GM21786 (cell line): ENCODE results near the gene ANXA1.

Source experiments
- ATAC-seq: cut with Tn5 transposase; IDR thresholded peaks from one replicate; pipeline ENCODE4 v1.9.1; 2021; ENCODE audit not compliant: unreplicated experiment

Gene ANXA1, protein sequence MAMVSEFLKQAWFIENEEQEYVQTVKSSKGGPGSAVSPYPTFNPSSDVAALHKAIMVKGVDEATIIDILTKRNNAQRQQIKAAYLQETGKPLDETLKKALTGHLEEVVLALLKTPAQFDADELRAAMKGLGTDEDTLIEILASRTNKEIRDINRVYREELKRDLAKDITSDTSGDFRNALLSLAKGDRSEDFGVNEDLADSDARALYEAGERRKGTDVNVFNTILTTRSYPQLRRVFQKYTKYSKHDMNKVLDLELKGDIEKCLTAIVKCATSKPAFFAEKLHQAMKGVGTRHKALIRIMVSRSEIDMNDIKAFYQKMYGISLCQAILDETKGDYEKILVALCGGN

DNA sequence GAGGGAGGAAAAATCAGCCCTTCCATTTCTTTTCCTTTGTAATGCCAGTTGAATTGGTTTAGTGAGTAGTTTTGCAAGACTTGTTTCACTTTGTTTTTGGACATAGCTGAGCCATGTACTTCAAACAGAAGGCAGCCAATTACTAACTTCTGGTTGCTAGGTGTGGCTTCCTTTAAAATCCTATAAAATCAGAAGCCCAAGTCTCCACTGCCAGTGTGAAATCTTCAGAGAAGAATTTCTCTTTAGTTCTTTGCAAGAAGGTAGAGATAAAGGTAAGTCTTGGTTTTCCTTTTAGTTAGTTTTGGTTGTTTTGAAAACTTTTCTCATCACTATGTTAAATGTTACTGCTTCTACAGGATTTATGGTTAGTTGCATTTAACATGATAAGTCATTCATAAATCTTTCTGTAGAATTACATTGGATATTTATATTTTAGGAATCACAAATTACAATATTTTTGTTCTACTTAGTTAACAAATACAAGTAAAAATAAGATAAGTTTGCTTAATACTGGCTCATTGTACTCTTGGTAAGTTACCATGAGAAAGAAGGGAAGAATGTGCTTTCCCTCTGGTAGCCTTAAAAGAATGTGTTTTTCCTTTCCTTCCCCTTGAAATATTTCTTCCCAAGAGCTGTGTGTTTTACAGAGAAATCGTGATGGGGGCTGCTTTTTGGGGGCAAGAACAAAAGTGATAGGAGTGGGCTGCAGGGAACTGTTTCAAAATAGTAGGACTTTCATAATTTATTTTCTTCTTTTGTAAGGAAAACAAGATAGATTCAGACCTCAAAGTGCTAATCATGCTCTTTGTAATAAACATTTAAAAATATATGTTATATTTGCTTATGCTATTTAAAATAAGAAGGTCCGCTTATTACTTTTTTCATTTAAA, at the start of gene ANXA1:
Gene ANXA1 (plus strand): TSS at position 213 of the 890 bp plus-strand sequence. CDS start 6,671 bp downstream, outside the sequence.
- ATAC-seq = peak; percentile 17

DNA sequence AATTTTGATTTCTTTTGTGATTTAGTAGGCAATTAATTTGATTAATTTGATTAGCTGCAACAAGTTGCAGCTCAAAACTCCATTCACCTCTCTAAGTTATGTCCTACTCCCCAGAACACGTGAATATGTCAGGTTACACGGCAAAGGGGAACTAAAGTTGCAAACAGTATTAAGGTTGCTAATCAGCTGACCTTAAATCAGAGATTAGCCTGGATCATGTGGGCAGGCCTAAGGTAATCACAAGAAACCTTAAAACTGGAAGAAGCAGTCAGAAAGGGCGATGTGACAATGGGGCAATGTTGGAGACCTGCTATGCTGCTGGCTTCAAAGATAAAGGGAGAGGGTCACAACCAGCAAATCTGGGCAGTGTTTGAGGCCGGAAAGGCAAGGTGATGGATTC, 47.3 kb upstream of the ANXA1 start:
- no peak for ATAC-seq

DNA sequence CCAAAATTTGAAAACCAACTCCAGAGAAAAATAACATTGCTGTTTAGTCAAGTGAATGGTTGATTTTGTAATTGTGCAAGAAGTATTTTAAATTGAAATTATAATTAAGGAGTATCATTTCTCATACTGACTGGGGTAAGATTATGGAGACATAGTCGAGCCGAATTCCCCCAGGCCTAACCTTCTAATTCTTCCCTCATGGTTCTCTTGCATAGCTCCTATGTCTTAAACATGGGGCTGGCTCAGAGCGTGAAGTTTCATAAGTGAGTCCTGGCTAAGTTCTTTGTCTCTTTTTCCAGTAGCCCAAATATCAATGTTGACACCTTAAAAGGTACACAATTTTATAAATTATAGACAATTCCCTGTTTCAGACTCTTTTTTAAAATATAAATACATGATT, 46.7 kb upstream of the ANXA1 start:
- ATAC-seq = no peak

DNA sequence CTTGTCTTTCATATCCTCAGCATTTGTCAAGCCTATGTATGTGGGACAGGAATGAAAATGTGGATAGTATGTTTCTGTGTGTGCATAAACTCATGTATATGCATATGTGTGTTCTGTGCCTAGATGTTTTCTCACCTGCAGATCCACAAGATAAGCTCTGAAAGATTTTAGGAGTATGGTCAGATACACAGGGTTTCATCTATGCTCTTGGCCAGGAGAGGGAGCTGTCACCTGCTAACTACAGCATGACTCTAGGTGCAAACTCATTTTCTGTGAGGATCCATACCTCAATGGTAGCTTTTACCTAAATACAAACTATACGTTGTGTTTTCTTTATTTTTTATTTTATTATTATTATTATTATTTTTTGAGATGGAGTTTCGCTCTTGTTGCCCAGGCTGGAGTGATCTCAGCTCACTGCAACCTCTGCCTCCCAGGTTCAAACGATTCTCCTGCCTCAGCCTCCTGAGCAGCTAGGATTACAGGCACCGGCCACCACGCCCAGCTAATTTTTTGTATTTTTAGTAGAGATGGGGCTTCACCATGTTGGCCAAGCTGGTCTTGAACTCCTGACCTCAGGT, 44.1 kb upstream of the ANXA1 start:
- ATAC-seq = peak; percentile 92

DNA sequence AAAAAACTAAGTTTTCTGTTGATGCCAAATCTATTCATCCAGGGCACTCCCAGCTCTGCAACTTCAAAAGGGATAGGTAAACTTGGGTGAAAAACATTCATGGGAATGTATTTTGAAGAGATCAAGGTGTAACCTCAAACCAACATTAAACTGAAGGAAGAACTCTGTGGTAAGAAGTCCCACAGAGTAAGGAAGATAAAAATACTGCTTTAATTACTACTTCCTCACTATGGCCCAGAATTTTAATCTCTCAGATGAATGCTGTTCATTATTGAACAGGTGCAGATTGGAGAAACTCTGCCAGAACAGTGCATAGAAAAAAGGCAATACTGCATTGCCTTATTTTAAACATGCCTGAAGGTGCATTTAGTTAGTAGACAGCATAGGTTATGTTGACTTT, 37.6 kb upstream of the ANXA1 start:
- no peak for ATAC-seq

DNA sequence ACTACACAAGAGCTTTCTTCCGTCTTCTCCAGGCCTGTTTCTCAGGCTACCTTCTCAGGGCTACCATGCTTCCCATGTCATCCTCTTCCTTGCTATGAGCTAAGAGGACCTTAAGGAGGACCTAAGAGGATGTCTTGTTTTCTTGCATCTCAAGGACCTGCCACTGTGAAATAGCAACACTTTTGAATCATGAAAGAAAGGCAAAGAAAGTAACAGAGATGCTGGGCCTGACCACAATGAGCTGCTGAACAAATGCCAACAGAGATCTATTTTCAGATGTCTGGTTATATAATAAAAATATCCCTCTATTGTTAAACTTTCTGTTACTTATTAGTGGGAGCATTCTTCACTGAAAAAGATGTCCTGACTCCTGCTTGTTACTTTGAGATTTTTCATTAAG, 36.7 kb upstream of the ANXA1 start:
- no peak for ATAC-seq

DNA sequence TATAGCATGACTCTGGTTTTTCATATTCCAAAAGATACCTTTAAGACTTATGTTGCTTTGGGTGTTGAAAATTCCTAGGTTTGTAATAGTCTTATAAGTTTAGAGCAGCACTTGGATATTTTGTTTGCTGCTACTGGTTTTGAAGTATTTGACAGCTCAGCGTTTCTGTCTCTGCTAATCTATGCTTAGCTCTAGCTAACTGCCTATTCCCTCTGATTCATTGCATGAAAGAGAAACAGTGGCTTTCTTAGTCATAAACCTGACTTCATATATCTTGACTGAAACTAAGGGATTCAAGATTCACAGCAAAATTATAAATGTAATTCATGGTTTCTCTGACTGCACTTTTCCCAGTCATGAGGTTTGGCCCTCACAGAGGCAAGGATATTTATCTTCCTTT, 35.6 kb upstream of the ANXA1 start:
- peak; percentile 70 for ATAC-seq

DNA sequence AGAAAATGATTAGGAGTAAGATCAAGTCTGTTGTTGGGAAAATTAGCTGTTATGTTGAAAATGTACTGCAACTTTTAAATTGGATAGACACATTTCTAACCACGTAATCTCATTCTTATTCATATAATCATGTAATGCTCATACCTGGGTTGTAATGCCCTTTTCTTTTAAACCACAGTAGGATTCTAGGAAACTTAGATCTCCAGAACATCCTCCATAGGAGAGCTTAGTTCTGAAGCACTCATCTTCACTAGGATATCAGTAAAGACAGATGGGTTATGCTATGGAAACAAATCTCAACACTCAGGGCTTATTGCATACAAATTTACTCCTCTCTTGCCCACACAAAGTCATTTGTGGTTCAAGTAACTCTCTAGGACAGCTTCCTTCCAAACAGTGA, 34.8 kb upstream of the ANXA1 start:
- ATAC-seq = no peak

DNA sequence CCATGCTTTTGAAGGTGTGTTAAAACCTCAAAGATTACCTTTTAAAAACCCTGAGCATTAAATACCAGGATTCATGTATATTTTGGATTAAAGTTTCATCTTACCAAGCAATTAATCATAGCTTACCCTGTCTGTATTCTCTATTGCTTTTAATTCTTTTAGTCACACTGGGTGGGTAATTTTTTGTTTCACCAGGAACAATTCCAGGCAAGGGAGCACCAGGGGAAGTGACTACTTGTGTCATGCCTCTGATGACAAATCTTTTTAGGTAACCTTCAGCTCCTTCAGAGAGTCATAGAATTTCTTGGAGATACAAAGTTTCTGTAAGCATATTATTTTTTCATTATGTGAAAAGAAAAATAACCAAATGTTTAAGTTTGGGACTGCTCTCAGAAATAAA, 33.4 kb upstream of the ANXA1 start:
- no peak for ATAC-seq

DNA sequence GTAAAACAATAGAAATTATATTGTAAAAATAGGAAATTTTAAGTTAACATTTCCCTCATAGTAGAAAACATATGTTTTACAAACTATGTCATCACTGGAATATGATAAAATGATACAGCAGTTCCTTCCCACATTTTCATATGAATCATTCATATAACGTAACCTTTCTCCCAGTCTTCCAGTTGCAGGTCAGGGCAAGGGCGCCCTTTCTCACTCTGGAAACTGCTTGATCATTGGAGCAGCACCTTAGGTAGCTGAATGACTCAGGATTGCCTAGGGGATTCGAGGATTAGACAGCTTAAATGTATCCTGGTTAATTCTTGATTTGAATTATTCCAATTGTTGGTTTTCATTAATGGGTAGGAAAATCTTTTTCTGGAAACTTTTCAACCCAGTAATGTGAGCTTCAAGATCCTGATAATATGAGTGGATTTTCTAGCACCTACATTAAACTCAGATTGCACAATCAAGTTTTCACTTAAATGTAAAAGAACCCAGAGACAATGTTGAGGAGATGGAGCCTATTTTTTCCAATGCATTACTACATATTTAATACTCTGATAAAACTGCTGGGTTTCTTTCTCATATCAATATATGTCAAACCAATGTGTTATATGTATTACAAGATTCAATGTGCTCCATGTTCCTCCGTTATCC, 32.6 kb upstream of the ANXA1 start:
- ATAC-seq = no peak

DNA sequence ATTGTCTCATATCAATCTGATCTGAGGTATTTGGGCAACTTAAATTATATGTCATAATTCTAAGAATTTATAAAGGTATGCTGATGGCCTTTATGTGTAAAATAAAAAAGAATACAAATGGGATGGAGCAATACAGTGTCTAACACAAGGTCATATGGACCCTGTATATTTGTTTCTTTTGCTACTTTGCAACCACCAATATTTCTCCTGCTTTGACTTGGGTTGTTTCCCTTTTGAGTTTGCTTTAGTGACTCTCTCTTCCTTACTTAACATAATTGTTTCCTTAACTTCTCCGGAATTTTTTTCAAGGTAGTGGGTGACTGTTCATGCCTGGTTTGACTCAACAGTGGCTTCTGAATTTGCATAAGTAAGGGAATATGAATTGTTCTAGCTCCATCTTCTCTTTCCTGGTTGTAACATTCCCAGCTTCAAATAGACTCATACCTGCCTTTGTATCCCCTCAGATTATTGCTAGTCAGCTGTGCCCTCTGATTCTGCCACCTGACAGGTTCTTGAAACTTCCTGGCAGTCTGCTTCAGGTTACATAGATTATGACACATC, 30.2 kb upstream of the ANXA1 start:
- ATAC-seq = no peak

DNA sequence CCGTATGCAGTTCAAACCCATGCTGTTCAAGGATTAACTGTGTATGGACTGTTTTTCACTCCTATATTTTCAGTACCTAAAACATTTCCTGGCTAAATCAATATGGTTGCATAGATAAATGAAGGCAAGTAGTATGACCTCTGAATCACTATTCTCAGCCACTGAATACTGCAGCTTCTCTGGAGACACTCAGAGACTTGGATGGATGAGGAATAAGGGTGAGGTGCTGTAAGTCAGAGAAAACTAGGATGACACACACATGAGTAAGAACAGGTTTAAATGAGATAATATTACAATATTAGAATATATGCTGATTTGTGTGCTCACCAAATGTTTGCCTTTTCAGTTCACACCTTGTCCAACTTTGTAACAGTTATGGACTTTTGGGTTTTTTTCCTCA, 26.0 kb upstream of the ANXA1 start:
- ATAC-seq = no peak

DNA sequence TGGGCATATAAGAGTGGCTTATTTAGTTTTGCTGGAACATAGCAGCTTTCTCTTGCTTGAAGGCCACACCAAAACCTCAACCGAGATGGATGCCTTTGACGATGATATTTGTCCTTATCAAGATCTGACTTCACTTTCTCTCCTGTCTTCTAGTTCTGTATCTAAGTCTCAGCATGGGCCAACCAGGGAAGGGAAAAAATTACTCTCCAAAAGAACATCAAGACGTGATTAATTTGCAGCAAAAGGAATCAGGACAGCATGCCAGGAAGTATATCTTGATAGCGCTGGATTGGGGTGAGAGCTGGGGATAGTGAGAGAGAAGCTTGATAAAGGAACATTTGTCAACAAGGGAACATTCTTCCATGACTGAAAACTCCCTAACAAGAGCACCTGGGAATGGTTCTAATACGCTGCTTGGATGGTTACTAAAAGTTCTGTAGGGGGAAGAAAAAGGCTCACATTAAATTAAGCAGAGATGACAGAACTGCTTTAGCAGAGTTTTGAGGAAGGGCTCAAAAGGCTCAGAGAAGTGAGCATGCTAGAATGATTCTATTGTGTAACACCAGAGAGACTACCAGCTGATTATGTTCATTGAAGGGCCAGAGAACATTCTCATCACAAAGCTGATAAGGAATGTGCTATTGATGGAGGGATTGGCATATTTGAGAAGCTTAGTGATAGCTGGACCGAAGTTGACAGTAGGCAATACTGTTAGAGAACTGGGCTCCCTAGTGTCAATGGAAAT, 21.6 kb upstream of the ANXA1 start:
- no peak for ATAC-seq

DNA sequence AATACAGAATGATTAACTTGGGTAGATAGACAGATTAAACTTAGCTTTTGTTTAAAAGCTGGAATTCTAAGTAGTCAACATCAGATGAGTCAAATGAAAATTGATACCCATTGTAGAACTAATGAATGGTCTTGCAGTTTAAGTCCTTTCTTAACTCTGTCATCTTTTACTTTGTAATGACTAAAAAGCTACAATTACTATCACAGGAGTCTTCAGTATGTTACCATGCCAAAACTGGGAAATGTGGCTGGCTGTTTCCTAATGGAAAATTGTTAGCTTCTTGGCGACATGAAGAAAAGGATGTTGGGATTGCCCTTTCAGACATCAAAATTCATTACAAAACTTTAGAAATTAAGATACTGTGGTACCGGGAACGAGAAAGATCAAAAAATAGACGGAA, 20.2 kb upstream of the ANXA1 start:
- ATAC-seq = no peak

DNA sequence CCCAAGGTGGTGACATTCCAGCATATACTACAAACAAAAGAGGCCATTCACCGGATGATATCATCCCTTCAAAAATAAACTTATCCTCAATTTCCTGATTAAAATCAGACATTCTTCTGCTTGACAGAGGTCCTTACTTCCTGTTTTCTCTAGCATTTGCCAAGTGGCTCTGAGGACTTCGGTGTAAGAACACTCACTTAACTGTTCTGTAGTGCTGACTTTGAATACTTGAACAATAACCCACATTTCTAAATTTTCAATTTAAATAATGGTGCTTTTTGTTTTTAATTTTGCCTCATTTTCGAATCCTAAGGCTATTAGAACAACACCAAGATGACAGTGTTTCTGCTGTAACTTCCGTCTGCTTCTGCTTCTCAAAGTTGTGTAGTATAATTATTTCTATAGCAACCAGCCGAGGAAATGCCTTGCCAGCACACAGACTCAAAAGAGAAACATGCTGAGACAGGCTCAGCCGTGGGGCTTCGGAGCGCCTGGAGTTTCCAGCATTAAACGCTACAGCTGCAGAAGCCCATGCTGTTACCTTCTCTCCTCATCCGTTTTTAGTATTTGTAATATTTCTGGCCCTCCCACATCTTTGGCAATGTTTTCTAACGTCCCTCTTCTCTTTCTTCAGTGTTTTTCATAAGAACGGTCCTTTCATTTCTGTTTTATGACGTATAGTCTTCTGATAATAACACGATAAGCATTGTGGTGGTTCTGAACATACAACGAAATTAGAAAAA, 19.5 kb upstream of the ANXA1 start:
- ATAC-seq = peak; percentile 88

DNA sequence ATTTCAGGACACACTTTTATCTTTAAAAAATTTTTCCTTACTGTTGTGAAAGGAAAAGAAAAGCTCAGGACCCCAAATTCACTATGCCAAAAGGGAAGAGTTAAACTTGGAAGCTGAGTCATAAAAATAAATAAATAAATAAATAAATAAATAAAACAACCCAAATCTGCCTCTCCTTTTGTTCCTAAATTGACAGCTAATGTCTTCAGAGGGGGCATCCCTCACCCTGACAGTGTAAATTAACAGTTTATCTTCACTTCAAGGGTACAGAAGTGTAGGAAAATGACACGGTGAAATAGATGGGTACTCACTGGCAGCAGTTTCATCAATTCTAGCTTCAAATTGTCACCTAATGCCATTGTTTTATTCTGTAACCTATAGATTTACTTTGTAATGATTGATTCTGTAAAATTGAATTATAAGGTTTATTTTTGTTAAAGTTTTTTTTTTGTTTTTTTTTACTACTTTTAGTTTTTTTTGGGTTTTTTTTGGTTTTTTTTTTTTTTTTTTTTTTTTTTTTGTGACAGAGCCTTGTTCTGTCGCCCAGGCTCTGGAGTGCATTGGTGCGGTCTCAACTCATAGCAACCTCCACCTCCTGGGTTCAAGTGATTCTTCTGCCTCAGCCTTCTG, 18.5 kb upstream of the ANXA1 start:
- no peak for ATAC-seq

DNA sequence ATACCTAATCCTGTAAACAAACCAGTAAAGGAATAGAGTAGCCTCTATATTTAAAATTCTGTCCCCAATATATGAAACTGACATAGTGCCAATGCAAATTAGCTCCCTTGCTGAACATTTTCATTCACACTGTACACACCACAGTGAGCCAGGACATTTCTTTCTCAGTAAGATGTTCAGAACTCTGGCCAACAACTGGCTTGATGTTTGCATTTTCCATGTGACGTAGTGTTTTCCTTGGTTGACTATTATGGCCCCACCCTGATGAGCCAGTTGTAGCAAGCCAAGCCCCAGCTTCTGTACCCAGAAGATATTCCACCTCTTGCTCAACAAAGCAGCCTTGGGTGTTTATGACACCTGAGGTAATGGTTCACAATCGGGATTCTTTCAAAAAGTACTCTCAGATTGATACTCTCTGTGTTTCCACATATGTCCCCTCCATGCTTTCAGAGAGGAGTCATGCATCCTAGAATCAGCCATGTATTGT, 17.7 kb upstream of the ANXA1 start:
- ATAC-seq = peak; percentile 67

DNA sequence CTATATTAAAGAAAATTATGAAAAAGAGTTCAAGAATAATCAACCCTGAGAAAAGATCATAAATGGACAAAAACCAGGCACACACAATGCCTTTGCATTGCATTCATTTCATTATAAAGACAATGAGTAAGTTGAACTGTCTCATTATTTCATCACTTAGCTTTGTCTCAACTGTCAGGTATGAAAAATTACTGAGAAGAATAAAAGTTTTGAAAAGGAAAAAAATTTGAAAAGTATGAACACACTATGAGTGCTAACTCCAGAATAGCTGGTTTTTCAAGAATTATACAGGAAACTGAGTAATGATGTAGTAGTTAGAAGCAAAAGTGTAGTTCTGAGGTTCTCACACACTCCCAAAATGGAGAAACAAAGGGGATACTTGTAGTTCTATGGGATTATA, 16.3 kb upstream of the ANXA1 start:
- no peak for ATAC-seq

DNA sequence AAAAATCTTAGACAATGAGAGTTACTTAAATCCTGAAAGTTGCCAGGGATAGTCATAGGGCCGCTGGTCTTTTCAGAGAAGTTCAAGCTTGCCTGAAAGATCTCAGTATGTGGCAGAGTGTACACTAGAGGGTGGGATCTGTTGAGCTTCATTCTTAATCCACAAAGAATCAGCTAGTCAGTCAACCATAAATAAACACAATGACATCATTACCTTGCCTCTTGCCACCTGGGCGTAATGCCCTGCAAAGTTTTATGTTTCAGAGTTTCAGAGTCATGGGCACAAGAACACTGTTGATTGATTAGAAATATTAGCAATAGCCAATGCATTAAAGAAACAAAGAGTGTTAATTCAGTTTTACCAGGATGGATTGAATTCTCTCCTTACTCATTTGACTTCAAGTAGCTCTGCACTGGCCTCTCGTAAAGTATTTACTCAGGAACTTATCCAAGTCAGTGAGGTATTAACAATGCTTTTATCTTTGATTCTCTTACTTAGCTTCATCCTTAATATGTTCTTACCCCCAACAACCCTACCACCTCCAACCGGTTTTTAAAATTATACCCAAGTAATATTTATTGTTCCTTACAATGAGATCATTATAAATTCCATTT, 14.3 kb upstream of the ANXA1 start:
- no peak for ATAC-seq
